IMR-90 (cell line): Measurements from ENCODE around the gene TBC1D1. TPM values are rescaled to one million over a fixed set of nuclear protein-coding genes. Genes with fewer than 3 reads are reported as not detected.

ENCODE experiments used
- ATAC-seq: fragments of 200-7000 bp; cut with Tn5 transposase; 2 replicates; pipeline ENCODE4 v1.9.1; 2020; ENCODE audit warnings: low read depth, mild to moderate bottlenecking, moderate library complexity
- BruUV-seq: library from RNA; stranded (reverse); fragments of 400-500 nt; replicated peaks from 2 replicates; lab custom pipeline; 2021; lab: Mats Ljungman, UMichigan
- CTCF ChIA-PET: fragments of 300-600 bp; formaldehyde crosslinking; extraction: SDS; loops from one replicate; lab custom pipeline; 2021; ENCODE audit warnings: antibody characterized with exemption; lab: Yijun Ruan, JAX
- POLR2A ChIA-PET: fragments of 300-600 bp; sonication (Branson Sonifier 250); formaldehyde crosslinking; loops from one replicate; lab custom pipeline; 2022; ENCODE audit warnings: antibody characterized with exemption; ENCODE audit not compliant: unreplicated experiment; lab: Charles Lee
- DNase-seq: peaks from one replicate; pipeline ENCODE4 v3.0.0; 2013
- H2AFZ ChIP-seq: replicated peaks from 2 replicates; pipeline ENCODE3; 2013; ENCODE audit warnings: low read length, mild to moderate bottlenecking; ENCODE audit not compliant: poor library complexity
- H2AK5ac ChIP-seq: 2 replicates; pipeline ENCODE4 v1.6.1; 2013; ENCODE audit warnings: low read depth, low read length, inconsistent platforms
- H2AK9ac ChIP-seq: replicated peaks from 2 replicates; pipeline ENCODE3; 2013; ENCODE audit warnings: mild to moderate bottlenecking, low read depth, low read length, moderate library complexity; ENCODE audit not compliant: poor library complexity
- H2BK120ac ChIP-seq: 2 replicates; pipeline ENCODE4 v1.6.1; 2013; ENCODE audit warnings: low read depth, low read length, inconsistent platforms
- H2BK15ac ChIP-seq: 3 replicates; pipeline ENCODE4 v1.6.1; 2013; ENCODE audit warnings: low read depth, low read length, inconsistent platforms
- H2BK20ac ChIP-seq: 2 replicates; pipeline ENCODE4 v1.6.1; 2013; ENCODE audit warnings: low read depth, mild to moderate bottlenecking, inconsistent platforms, low read length, moderate library complexity
- H2BK5ac ChIP-seq: 2 replicates; pipeline ENCODE4 v1.6.1; 2013; ENCODE audit warnings: mild to moderate bottlenecking, low read depth, low read length, inconsistent platforms; ENCODE audit not compliant: poor library complexity, severe bottlenecking
- H3K14ac ChIP-seq: replicated peaks from 2 replicates; pipeline ENCODE4 v1.6.1; 2013; ENCODE audit warnings: low read depth, low read length, inconsistent platforms
- H3K18ac ChIP-seq: 2 replicates; pipeline ENCODE4 v1.6.1; 2013; ENCODE audit warnings: low read depth, low read length, control low read depth
- H3K23ac ChIP-seq: 2 replicates; pipeline ENCODE4 v1.6.1; 2013; ENCODE audit warnings: low read depth, low read length, inconsistent platforms
- H3K27ac ChIP-seq: 2 replicates; pipeline ENCODE4 v1.5.1; 2013; ENCODE audit warnings: mild to moderate bottlenecking, control low read depth, low read length; ENCODE audit not compliant: insufficient read depth
- H3K27me3 ChIP-seq: 2 replicates; pipeline ENCODE4 v1.6.1; 2013; ENCODE audit warnings: low read length; ENCODE audit not compliant: control insufficient read depth, insufficient read depth
- H3K36me3 ChIP-seq: 2 replicates; pipeline ENCODE4 v1.6.1; 2013; ENCODE audit warnings: low read length, mixed read lengths; ENCODE audit not compliant: control insufficient read depth, insufficient read depth
- H3K4ac ChIP-seq: 2 replicates; pipeline ENCODE4 v1.6.1; 2013; ENCODE audit warnings: low read depth, low read length, inconsistent platforms
- H3K4me1 ChIP-seq: 2 replicates; pipeline ENCODE4 v1.6.1; 2013; ENCODE audit warnings: low read length, mixed read lengths; ENCODE audit not compliant: control insufficient read depth, insufficient read depth
- H3K4me2 ChIP-seq: 2 replicates; pipeline ENCODE4 v1.6.1; 2013; ENCODE audit warnings: low read depth, mild to moderate bottlenecking, control low read depth, low read length, moderate library complexity
- H3K4me3 ChIP-seq: 2 replicates; pipeline ENCODE4 v1.5.1; 2013; ENCODE audit warnings: low read depth, mild to moderate bottlenecking, control low read depth, low read length, moderate library complexity; ENCODE audit not compliant: insufficient read depth
- H3K56ac ChIP-seq: 2 replicates; pipeline ENCODE4 v1.6.1; 2013; ENCODE audit warnings: low read length, inconsistent platforms; ENCODE audit not compliant: insufficient read depth; ENCODE audit errors: extremely low read depth
- H3K79me1 ChIP-seq, 2 experiments: 2 replicates each; pipeline ENCODE4 v1.6.1; 2013; ENCODE audit warnings: low read length in 2 of 2, inconsistent platforms in 1 of 2, low read depth in 1 of 2
- H3K9ac ChIP-seq: 2 replicates; pipeline ENCODE4 v1.6.1; 2013; ENCODE audit warnings: low read depth, low read length, control low read depth
- H3K9me1 ChIP-seq: 2 replicates; pipeline ENCODE4 v1.6.1; 2013; ENCODE audit warnings: low read length, inconsistent platforms; ENCODE audit not compliant: insufficient read depth
- H3K9me3 ChIP-seq: 2 replicates; pipeline ENCODE4 v1.6.1; 2013; ENCODE audit warnings: low read length; ENCODE audit not compliant: control insufficient read depth, insufficient read depth
- H4K20me1 ChIP-seq: 2 replicates; pipeline ENCODE4 v1.6.1; 2013; ENCODE audit warnings: low read length, inconsistent platforms; ENCODE audit not compliant: insufficient read depth
- H4K5ac ChIP-seq: 2 replicates; pipeline ENCODE4 v1.6.1; 2013; ENCODE audit warnings: mild to moderate bottlenecking, low read depth, low read length, control low read depth
- H4K8ac ChIP-seq, 2 experiments: 2 replicates each; pipeline ENCODE4 v1.6.1; 2013; ENCODE audit warnings: low read depth in 2 of 2, low read length in 2 of 2, control low read depth in 1 of 2, inconsistent platforms in 1 of 2
- H4K91ac ChIP-seq: 2 replicates; pipeline ENCODE4 v1.6.1; 2013; ENCODE audit warnings: low read depth, low read length, inconsistent platforms; ENCODE audit not compliant: insufficient read depth
- BHLHE40 ChIP-seq: fragments of 150-350 bp; IDR thresholded peaks from 2 replicates; pipeline ENCODE4 v1.6.1; 2016; ENCODE audit warnings: mild to moderate bottlenecking, low read depth, low read length
- CEBPB ChIP-seq: IDR thresholded peaks from 2 replicates; pipeline ENCODE4 v1.6.1; 2012; ENCODE audit warnings: low read depth, low read length, improper control_type of control experiment
- CHD1 ChIP-seq: IDR thresholded peaks from 2 replicates; pipeline ENCODE4 v1.6.1; 2012; ENCODE audit warnings: low read depth, low read length, improper control_type of control experiment
- FOS ChIP-seq: fragments of 150-350 bp; IDR thresholded peaks from 2 replicates; pipeline ENCODE4 v1.6.1; 2016; ENCODE audit warnings: low read depth, low read length
- MAFK ChIP-seq: IDR thresholded peaks from 2 replicates; pipeline ENCODE4 v1.6.1; 2012; ENCODE audit warnings: low read depth, low read length, improper control_type of control experiment
- MAZ ChIP-seq: IDR thresholded peaks from 2 replicates; pipeline ENCODE4 v1.6.1; 2012; ENCODE audit warnings: low read depth, mild to moderate bottlenecking, low read length, improper control_type of control experiment, moderate library complexity, borderline replicate concordance
- MXI1 ChIP-seq: IDR thresholded peaks from 2 replicates; pipeline ENCODE4 v1.6.1; 2012; ENCODE audit warnings: low read depth, mild to moderate bottlenecking, low read length, moderate library complexity, borderline replicate concordance
- NFE2L2 ChIP-seq: fragments of 150-350 bp; IDR thresholded peaks from 2 replicates; pipeline ENCODE4 v1.6.1; 2016; ENCODE audit warnings: low read depth, mild to moderate bottlenecking, low read length
- POLR2A ChIP-seq: IDR thresholded peaks from 2 replicates; pipeline ENCODE4 v1.6.1; 2012; ENCODE audit warnings: mild to moderate bottlenecking, low read depth, low read length
- RAD21 ChIP-seq: IDR thresholded peaks from 2 replicates; pipeline ENCODE4 v1.6.1; 2012; ENCODE audit warnings: low read length, improper control_type of control experiment
- RCOR1 ChIP-seq: IDR thresholded peaks from 2 replicates; pipeline ENCODE4 v1.6.1; 2012; ENCODE audit warnings: mild to moderate bottlenecking, low read length, improper control_type of control experiment; ENCODE audit not compliant: insufficient replicate concordance
- RFX5 ChIP-seq: IDR thresholded peaks from 2 replicates; pipeline ENCODE4 v1.8.0; 2012; ENCODE audit warnings: low read depth, mild to moderate bottlenecking, low read length, moderate library complexity
- SMC3 ChIP-seq: fragments of 150-350 bp; IDR thresholded peaks from 2 replicates; pipeline ENCODE4 v1.6.1; 2016; ENCODE audit warnings: low read depth, mild to moderate bottlenecking, antibody characterized with exemption, low read length, moderate library complexity
- WGBS, 2 experiments: methylation state at CpG; one replicate each; pipeline versions ENCODE4 v1.1.5 to v1.1.7; 2013; ENCODE audit warnings: missing lambda C conversion rate in 2 of 2; ENCODE audit not compliant: insufficient read length in 1 of 2; ENCODE audit errors: extremely low coverage in 2 of 2; 5-methylcytosine and 5-hydroxymethylcytosine counted together
- dilution Hi-C: fragments of 300-500 bp; cut with HindIII; formaldehyde crosslinking; loops from one replicate; pipeline ENCODE4 v1.14.3; 2018; ENCODE audit warnings: low sequenced_read_pairs; ENCODE audit not compliant: unreplicated experiment
- in situ Hi-C: fragments of 300-500 bp; cut with MboI; formaldehyde crosslinking; loops from 3 replicates; pipeline ENCODE4 v1.14.3; 2019; ENCODE audit warnings: low sequenced_read_pairs, inconsistent platforms, mixed read lengths
- intact Hi-C: fragments of 100-400 bp; cut with micrococcal nuclease; formaldehyde crosslinking; loops from 2 replicates; pipeline ENCODE4 v1.10.0; 2022
- polyA plus RNA-seq, 3 experiments: library from polyadenylated mRNA; depleted of rRNA; stranded (reverse); fragments of >200 nt; gene quantifications; 2 replicates each; pipeline ENCODE4 v1.2.3, GENCODE V29; 2012; ENCODE audit warnings: low replicate concordance in 1 of 3
- total RNA-seq: library from RNA; depleted of rRNA; stranded (reverse); fragments of >200 nt; gene quantifications from 2 replicates; pipeline ENCODE4 v1.2.3, GENCODE V29; 2012
- TF ChIP-seq, protein P1 (sequence below): fragments of 150-350 bp; IDR thresholded peaks from 2 replicates; pipeline ENCODE4 v1.6.1; 2017; ENCODE audit warnings: mild to moderate bottlenecking, antibody characterized with exemption, low read length, low read depth
- TF ChIP-seq, protein P2 (sequence below): conservative IDR thresholded peaks from 2 replicates; pipeline ENCODE4 v1.5.1; 2012; ENCODE audit warnings: mild to moderate bottlenecking, low read depth, low read length, improper control_type of control experiment
- TF ChIP-seq, protein P3 (sequence below): fragments of 150-350 bp; IDR thresholded peaks from 2 replicates; pipeline ENCODE4 v1.6.1; 2016; ENCODE audit warnings: low read depth, mild to moderate bottlenecking, low read length, moderate library complexity, borderline replicate concordance

TBC1D1 gene
- total and polyA plus RNA-seq, 2 of the 4 experiments (the other 2 are of a cell fraction): 42.4 to 104 TPM

DNA sequence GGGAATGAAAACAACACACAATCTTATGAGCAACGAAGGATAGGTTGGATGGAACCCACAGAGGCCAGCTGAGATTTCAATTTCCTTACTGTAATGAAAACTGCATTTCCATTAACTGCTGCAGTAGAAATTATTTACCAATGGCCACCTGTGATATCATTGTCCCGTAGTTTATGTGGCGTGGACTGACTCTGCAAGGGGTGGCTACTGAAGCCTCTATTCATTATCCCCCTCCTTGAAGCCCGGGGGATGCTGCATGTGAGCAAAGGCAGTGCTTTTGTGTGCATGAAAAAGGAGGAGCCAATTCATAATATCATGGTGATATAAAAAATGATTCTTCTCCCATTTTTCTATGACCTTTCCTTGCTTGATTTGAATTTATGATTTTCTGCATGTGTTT, 277.1 kb downstream of the TBC1D1 start:
- no peak overlapping the region for H2BK15ac ChIP-seq
- no peak overlapping the region for H3K4me2 ChIP-seq
- H2BK5ac ChIP-seq: no peak overlapping the region
- no peak overlapping the region for H4K91ac ChIP-seq
- no peaks in the 10 kb centered on the region for H3K36me3 ChIP-seq
- TF ChIP-seq MXI1 (no peak), POLR2A (no peak), RCOR1 (no peak), MAZ (no peak), MAFK (no peak), RAD21 (no peak), RFX5 (no peak), FOS (no peak), SMC3 (no peak), CEBPB (no peak), BHLHE40 (no peak), CHD1 (no peak), NFE2L2 (no peak)
- TF ChIP-seq, protein P1, sequence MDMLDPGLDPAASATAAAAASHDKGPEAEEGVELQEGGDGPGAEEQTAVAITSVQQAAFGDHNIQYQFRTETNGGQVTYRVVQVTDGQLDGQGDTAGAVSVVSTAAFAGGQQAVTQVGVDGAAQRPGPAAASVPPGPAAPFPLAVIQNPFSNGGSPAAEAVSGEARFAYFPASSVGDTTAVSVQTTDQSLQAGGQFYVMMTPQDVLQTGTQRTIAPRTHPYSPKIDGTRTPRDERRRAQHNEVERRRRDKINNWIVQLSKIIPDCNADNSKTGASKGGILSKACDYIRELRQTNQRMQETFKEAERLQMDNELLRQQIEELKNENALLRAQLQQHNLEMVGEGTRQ: no peak
- TF ChIP-seq, protein P2, sequence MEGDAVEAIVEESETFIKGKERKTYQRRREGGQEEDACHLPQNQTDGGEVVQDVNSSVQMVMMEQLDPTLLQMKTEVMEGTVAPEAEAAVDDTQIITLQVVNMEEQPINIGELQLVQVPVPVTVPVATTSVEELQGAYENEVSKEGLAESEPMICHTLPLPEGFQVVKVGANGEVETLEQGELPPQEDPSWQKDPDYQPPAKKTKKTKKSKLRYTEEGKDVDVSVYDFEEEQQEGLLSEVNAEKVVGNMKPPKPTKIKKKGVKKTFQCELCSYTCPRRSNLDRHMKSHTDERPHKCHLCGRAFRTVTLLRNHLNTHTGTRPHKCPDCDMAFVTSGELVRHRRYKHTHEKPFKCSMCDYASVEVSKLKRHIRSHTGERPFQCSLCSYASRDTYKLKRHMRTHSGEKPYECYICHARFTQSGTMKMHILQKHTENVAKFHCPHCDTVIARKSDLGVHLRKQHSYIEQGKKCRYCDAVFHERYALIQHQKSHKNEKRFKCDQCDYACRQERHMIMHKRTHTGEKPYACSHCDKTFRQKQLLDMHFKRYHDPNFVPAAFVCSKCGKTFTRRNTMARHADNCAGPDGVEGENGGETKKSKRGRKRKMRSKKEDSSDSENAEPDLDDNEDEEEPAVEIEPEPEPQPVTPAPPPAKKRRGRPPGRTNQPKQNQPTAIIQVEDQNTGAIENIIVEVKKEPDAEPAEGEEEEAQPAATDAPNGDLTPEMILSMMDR: no peak
- TF ChIP-seq, protein P3, sequence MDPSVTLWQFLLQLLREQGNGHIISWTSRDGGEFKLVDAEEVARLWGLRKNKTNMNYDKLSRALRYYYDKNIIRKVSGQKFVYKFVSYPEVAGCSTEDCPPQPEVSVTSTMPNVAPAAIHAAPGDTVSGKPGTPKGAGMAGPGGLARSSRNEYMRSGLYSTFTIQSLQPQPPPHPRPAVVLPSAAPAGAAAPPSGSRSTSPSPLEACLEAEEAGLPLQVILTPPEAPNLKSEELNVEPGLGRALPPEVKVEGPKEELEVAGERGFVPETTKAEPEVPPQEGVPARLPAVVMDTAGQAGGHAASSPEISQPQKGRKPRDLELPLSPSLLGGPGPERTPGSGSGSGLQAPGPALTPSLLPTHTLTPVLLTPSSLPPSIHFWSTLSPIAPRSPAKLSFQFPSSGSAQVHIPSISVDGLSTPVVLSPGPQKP: no peak
- CTCF ChIA-PET: no interaction called here
- H3K4ac ChIP-seq: no peak overlapping the region
- no TSS peak for BruUV-seq
- no peak overlapping the region for H2AK9ac ChIP-seq
- H3K9ac ChIP-seq: no peak overlapping the region
- H3K18ac ChIP-seq: no peak overlapping the region
- no peaks in the 10 kb centered on the region for H3K27me3 ChIP-seq
- no peak overlapping the region for H3K27ac ChIP-seq
- no peaks in the 10 kb centered on the region; the same call in 1 of the 2 replicates for H3K9me3 ChIP-seq
- POLR2A ChIA-PET: no interaction called here
- H3K4me3 ChIP-seq: no peak overlapping the region
- 0 out of 2 replicates have a peak overlapping the region, but pooled peaks have one; percentile 5 for H2BK120ac ChIP-seq
- peaks cover 0 to 3% of the 10 kb centered on the region in 2 experiments; a peak in 1 of 4 replicates for H3K79me1 ChIP-seq
- H4K8ac ChIP-seq: no peak overlapping the region
- in situ Hi-C loops (no loop called here), intact Hi-C loops (no loop called here), dilution Hi-C loops (no loop called here)
- H3K23ac ChIP-seq: no peak overlapping the region
- no peak overlapping the region for H2AFZ ChIP-seq
- H4K20me1 ChIP-seq: no peaks in the 10 kb centered on the region
- no CpG with 5 or more reads among the region's 4 CpGs for WGBS, 2 experiments
- ATAC-seq: no peak
- no peak overlapping the region for H4K5ac ChIP-seq
- no peak for DNase-seq
- no peak overlapping the region for H3K56ac ChIP-seq
- no peak overlapping the region for H2AK5ac ChIP-seq
- no peak overlapping the region for H2BK20ac ChIP-seq
- H3K9me1 ChIP-seq: peaks cover 4% of the 10 kb centered on the region; the same call in 1 of the 2 replicates
- H3K4me1 ChIP-seq: peaks cover 4% of the 10 kb centered on the region
- H3K14ac ChIP-seq: no peak overlapping the region
